HG03025 (cell line): ENCODE results near the gene HCN4.

Experiments used
- ATAC-seq: cut with Tn5 transposase; IDR thresholded peaks from one replicate; pipeline ENCODE4 v1.9.1; 2021; ENCODE audit warnings: mild to moderate bottlenecking, moderate library complexity; ENCODE audit not compliant: unreplicated experiment, low FRiP score

The HCN4 gene

GRCh38 chr15:73328981-73329380 is 39.8 kb downstream of the HCN4 start:
- no peak for ATAC-seq

DNA sequence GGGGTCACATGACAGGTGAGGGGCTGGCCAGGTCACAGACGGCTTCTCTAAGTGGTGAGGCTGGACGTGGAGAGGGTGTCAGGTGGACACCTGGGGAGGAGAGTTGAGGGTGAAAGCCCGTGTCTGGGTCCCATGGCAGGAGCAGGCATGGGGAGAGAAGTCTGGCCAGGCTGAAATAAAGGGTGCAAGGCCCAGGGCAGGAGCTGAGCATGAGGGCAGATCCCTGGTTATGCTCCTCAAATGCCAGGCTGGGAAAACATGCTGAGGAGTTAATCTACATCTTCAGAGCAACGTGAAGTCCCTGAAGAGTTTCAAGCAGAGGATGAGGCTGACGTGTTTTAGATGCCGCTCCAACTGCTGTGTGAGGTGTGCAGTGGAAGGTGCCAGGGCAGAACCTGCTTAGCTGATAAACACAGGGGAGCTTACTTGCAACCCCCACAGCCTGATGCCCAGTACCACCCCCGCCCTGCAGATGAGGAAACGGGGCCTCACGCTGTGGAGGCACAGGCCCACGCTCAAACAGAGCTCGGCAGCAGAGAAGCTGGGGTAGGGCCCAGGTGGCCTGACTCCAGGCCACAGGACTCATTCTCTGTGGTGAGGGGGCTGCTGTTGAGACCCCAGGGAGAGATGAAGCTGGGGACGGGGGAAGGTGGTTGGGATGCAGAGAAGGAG is 40.5 kb downstream of the HCN4 start:
- ATAC-seq = no peak

DNA sequence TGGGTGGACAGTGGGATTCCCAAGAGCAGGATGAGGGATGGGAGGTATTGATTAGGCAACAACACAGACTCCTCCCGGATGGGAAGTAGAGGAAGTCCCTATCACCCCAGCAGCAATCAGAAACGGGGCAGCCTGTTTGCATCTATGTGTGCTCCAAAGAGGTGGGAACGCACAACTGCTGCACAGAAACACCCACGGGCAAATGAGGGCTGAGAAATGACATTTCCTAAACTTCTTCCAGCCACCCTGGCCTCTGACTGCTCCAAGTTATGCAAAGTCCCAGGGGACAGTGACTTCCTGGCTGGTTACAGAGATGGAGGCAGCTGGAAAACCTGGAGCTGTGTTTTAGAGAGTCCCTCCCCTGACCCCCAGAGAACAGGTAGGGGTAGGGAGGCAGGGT is 42.6 kb downstream of the HCN4 start:
- no peak for ATAC-seq

DNA sequence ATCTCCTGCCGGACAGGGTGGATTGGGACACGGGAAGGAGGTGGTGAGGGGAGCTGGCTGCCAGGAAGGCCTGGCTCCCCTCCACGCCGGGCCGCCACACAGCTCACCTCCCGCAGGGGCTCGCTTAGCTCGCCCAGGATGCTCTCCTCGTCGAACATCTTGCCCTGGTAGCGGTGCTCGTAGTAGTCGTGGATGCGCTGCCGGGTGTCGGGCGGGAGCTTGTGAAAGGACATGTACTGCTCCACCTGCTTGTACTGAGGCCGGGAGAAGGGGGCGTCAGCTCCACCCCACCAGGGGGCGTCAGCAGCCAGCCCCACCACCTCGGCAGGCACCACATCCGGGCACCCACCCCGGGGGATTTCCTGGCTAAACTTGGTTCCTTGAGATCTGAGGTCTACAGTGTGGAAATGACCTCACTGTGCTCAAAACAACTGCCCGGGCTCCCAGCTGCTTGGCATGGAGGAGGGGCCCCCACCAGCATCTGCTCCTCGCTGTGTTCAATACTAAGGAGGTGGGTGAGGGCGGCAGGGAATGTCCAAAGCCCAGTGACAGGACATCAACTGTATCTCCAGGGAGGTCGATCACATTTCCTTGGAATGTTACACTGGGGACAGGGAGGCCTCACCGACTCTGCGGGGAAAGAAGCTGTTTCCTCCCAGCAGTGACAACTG is 43.4 kb downstream of the HCN4 start:
- no peak for ATAC-seq

DNA sequence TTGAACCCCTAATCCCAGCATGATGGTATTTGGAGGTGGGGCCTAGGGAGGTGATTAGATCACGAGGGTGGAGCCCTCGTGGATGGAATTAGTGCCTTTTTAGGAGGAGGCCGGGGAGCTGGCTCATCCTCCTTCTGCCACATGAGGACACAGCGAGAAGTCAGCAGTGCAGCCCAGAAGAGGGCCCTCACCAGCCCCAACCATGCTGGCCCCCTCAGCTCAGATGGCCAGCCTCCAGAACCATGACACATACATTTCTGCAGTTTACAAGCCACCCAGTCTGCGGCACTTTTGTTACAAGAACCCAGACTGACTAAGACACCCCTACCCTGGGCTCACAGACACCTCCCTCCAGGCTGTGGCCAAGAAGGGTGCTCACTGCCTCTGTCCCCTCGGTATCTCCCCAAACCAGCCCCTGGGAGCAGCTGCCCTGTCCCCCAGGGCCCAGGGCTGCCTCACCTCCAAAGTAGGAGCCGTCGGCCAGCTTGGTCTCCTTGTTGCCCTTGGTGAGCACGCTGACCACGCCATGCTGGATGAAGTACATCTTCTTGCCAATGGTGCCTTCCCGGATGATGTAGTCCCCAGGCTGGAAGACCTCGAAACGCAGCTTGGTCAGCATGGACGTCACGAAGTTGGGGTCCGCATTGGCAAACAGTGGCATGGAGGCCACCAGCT is 44.1 kb downstream of the HCN4 start:
- no peak for ATAC-seq

DNA sequence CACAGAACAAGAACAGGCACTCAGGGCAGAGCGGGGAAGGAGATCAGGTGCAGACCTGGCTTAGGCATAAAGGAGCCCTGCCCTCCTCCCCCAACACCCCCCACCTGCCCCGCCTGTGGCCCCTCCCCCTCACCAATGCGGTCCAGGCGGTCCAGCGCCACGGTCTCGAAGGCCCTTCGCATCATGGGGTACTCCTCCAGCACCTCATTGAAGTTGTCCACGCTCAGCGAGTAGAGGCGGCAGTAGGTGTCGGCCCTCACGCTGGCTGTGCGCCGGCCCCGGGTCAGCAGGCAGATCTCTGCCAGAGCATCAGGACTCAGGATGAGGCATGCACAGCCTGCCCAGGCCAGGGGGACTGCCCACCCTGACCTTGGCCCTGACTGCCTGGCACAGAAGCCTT is 44.8 kb downstream of the HCN4 start:
- ATAC-seq = no peak

DNA sequence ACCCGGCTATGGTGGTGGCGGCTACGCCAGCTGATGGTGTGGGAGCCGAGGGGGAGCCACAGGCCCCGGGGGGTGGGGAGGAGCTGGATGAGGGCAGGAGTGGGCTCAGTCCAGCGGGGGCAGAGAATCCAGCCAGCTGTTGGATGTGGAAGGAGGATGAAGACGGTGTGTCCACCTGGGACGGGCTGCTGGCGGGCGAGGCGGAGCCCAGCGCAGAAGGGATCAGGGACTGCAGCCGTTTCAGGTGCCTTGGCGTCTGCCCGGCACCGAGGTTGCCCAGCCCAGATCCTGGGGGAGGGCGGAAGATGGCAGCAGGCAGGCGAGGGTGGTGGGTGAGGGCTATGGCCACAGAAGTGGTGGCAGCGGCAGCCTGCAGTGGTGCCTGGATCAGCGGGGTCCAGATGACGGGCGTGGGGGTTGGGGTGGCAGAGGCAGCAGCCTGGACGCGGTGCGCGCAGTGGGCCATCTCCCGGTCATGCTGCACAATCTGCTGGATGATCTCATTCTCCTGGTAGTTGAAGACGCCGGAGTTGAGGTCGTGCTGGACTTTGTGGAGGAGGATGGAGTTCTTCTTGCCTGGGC is 45.3 kb downstream of the HCN4 start:
- no peak for ATAC-seq

DNA sequence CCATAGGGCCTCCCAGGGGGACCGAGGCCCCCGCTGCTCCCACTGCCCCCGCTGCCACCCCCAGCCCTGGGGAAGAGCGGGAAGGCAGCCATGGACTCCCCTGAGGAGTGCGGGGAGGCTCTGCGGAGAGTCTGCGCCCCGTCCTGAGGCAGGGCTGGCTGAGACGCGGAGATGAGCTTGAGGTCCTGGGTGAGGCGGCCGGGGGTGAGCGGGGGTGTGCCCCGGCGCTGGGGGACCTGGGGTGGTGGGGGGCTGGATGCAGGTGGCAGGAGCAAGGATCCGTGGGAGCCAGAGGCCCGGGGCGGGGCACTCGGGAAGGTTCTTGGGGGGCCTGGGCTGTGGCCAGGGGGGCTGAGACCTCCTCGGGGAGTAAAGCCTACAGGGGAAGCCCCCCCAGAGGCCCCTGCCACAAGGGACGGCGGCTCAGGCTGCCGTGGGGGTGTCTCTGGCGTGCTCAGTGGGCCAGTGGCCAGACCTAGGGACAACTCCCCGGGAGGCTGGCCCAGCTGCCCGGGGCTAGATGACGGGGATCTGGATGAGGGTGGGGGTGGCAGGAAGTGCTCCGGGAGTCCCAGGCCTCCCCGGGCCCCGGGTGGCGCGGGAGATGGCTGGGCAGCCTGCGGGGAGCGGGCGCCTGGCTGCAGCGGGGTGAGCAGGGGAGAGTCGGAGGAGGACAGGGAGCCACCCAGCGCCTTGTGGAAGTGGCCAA is 45.9 kb downstream of the HCN4 start:
- ATAC-seq = no peak

- ATAC-seq = no peak
These were observed 47.0 kb downstream of the HCN4 start for GRCh38 chr15:73321496-73322450.

DNA sequence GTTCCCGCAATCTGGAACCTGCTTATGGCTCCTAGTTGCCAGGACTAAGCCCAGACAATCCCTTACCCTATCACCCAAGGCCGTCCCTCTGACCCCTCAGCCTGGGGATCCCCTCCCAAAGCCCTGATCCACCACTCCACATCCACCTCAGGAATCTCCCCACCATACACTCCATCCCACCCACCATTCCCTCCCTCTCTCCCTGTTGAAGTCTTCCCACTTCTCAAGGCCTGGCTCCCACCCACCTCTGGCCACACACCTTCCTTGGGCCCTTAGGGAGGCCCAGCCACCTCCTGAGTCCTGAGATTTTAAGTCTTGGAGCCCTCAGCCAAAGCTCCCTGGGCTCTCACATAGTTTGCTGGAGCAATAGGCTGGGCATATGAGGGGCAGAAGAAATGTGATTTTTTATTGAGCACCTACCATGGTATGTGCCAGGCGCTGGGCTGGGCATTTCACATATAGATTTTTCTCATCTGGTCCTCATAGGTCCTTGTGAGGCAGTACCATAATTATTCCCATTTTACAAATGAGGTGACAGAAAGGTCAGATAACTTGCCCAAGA is 48.1 kb downstream of the HCN4 start:
- no peak for ATAC-seq

DNA sequence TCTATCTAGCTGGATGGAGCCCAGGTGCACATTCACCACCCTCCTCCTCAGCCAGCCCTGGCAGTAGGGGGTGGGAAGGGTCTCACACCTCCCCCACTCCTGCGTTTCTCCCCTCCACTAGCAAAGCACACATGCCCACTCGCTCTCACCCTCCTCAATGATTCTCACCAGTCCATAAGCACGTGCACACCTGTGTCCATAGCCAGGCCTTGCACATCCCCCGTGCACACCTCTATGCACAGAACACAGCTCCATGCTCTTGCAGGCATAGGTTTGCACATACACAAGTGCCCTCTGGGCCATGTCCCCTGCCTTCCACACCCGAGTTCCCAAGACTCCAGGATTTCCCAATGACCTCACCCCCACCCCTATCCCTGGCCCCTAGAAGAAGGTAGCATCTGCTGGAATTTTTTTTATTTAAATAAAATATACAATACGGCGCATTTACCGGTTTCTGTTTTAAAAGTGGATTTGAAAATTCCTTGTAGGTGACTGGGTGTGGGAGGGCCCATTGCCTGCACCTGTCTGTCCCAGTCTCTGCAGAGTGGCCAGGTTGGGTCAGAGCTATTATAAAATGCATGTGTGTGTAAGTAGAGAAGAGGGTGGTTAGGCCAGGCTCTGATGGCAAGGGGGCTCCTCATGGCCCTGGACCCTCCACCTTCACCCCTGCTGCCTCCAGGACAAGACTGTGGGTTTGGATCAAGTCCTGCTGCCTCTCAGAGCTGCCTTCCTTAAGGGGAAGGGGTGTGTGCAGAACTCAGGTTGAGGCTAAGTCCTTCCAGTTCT is 49.1 kb downstream of the HCN4 start:
- ATAC-seq = no peak

- no peak for ATAC-seq
These were observed 50.1 kb downstream of the HCN4 start for GRCh38 chr15:73318463-73319351.

DNA sequence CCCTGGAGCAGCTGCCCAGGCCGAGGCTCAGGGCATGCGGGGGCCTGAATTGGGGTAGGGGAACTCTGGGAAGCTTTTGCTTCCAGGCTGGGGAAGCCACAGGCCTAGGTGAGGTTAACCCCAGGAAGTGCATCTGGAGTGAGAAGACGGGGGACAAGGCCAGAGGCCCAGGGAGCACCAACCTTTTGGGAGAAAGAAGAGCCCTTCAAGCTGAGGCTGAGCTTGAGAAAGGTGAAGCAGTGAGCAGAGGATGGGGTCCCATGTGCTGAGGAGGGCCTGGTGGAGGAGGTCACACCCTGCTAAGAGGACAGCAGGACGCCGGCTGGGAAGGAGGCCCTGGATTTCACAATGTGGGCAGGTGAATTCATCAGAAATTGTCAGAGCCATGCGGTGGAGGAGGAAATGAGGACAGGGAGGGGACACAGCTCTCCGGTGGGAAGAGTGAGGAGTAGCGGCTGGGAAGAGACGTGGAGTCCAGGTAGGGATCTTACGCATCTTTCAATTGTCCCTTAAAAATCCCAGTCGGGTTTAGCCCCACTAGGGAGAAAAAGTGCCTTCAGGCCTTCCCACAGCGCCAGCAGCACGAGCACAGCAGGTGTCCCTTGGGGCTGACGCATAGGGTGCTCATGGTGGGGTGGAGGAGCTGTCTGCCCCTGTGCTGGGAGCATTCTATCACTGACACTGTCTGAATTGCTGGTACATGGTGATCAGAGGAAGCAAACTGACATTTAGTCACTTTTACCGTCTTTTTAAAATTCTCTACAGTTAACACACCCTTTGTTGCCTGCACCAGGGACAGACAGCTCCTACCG is 50.9 kb downstream of the HCN4 start:
- no peak for ATAC-seq

- no peak for ATAC-seq
These were observed 54.9 kb downstream of the HCN4 start for GRCh38 chr15:73313861-73314260.

DNA sequence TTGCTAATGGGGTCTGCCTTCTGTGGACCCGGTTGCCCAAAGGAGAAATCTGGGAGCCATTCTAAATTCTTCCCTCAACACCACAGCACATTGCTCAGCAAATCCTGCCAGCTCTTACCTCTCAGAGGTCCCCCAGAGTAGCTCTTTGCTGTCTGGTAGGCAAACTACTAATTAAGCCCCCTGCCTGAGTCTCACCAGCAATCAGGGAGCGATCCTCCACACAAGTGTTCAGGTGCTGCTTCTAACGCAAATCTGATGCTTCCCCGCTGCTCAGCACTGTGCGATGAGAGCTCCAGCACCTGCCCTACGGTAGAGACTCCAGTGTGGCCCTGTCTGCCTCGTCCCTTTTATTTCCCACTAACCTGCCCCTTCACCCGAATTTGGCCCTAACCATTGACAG is 60.5 kb downstream of the HCN4 start:
- ATAC-seq = no peak

DNA sequence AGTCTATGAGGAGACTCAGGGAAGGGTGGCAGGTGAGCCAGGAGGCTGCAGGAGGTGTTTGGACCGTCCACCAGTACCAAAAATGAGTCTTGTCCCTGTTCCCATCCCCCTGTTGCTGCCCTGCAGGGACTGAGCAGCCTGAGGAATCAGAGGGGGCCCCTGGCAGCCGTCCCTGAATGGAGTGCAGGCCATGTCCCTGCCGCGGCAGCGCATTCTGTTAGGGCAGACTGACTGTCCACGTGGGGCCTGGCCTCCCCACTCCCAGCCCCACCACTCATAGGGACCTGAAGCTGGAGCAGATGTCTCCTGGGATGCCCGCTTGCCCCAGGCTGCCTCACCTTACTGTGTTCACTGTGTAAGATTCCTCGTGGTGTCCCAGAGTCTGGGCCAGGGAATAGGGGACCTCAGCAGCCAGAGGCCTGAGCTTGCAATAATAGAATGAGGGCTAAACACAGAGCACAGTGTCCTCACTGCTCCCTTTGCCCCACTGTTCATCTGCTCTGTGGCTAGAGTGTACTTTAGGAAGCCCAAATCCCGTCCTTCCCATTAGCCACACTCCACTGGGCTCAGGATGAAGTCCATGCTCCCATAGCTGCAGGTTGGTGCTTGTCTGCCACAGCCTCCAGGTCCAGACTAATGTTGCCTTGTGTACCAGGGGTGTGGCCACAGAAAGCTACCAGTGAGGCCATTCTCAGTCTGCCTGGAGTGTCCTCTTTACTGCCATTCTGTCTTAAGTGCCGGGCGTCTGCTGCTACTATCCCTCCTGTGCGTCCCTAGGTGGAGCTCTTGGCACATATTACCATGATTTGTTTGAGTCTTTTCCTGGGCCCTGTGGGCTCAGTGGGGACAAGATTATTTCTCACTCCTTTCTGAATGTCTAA is 63.2 kb downstream of the HCN4 start:
- no peak for ATAC-seq
